Measurements from ENCODE around the gene MDC1. TPM values are rescaled to one million over a fixed set of nuclear protein-coding genes. Genes with fewer than 3 reads are reported as not detected.
"Not testable (repeated sequence)": the region's sequence is repeated elsewhere in the genome, so short reads cannot be mapped to it uniquely, and the experiment has no call there.

The MDC1 gene
- total RNA-seq, 1 donor from 2014 or later, result 65.6 TPM

GRCh38 chr6:30757261-30757904 is 40.3 kb upstream of the MDC1 start:
- Mint-ChIP-seq H3K4me3 (no peak overlapping the region), H3K27ac (no peak overlapping the region), H3K36me3 (ENCODE audit: low read depth) (no peaks in the 10 kb centered on the region), H3K27me3 (peaks cover 2% of the 10 kb centered on the region), H3K9me3 (no peaks in the 10 kb centered on the region), H3K4me1 (peaks cover 19% of the 10 kb centered on the region)
- no peak for TF ChIP-seq CTCF (IDR thresholded peaks at IDR 0.05)
- intact Hi-C loops (cut with micrococcal nuclease), result no loop called here
- ATAC-seq (ENCODE audit: low read depth) (no peak), DNase-seq (no peak)
- POLR2A ChIA-PET, result no interaction called here
- CTCF ChIA-PET, result no interaction called here

DNA sequence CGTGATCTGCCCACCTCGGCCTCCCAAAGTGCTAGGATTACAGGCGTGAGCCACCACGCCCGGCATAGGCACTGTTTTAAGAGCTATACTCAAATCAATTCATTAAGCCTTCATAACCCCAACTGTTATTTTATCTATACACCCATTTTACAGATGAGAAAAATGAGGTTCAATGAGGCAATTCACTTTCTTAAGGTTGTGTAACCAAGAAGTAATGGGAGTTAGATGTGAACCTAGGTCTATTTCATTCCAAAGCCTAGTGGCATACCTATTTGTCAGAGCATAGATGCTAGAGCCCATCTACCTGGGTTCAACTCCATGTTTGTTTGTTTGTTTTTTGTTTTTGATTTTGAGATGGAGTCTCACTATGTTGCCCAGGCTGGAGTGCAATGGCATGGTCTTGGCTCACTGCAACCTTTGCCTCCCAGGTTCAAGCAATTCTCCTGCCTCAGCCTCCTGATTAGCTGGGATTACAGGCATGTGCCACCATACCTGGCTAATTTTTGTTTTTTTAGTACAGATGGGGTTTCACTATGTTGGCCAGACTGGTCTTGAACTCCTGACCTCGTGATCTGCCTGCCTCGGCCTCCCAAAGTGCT is 39.4 kb upstream of the MDC1 start:
- POLR2A ChIA-PET; H3K9me3 Mint-ChIP-seq; intact Hi-C loops (cut with micrococcal nuclease); H3K4me3 Mint-ChIP-seq; ATAC-seq (ENCODE audit: low read depth); H3K27ac Mint-ChIP-seq; H3K36me3 Mint-ChIP-seq (ENCODE audit: low read depth); H3K27me3 Mint-ChIP-seq; DNase-seq: not testable (repeated sequence)
- CTCF ChIA-PET, result interaction anchor here (0.5 kb wide), 1 partner anchor 629 kb away, joined by 3 read pairs; no protein-coding TSS in a partner anchor
- H3K4me1 Mint-ChIP-seq, result peaks cover 19% of the 10 kb centered on the region

DNA sequence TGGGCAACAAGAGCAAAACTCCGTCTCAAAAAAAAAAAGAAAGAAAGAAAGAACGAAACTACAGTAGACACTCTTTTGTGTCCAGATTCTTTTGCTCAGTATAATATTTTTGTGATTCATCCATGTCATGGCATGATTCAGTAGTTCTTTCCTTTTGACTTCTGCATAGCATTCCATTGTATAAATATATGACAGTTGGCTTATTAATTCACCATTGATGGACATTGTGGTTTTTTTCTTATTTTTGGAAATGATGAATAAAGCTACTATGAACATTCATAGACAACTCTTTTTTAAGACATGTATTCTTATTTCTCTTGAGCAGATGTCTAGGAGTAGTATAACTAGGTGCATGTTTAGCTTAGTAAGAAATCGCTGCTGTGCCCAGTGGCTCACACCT is 37.5 kb upstream of the MDC1 start:
- CTCF ChIA-PET, result no interaction called here
- no peaks in the 10 kb centered on the region for H3K9me3 Mint-ChIP-seq
- H3K36me3 Mint-ChIP-seq (ENCODE audit: low read depth), result no peaks in the 10 kb centered on the region
- H3K27ac Mint-ChIP-seq, result no peak overlapping the region
- peaks cover 15% of the 10 kb centered on the region for H3K4me1 Mint-ChIP-seq
- POLR2A ChIA-PET, result no interaction called here
- no peak overlapping the region for H3K4me3 Mint-ChIP-seq
- ATAC-seq (ENCODE audit: low read depth) (no peak), DNase-seq (no peak)
- TF ChIP-seq CTCF (IDR thresholded peaks at IDR 0.05), result no peak
- no peaks in the 10 kb centered on the region for H3K27me3 Mint-ChIP-seq
- intact Hi-C loops (cut with micrococcal nuclease), result no loop called here

DNA sequence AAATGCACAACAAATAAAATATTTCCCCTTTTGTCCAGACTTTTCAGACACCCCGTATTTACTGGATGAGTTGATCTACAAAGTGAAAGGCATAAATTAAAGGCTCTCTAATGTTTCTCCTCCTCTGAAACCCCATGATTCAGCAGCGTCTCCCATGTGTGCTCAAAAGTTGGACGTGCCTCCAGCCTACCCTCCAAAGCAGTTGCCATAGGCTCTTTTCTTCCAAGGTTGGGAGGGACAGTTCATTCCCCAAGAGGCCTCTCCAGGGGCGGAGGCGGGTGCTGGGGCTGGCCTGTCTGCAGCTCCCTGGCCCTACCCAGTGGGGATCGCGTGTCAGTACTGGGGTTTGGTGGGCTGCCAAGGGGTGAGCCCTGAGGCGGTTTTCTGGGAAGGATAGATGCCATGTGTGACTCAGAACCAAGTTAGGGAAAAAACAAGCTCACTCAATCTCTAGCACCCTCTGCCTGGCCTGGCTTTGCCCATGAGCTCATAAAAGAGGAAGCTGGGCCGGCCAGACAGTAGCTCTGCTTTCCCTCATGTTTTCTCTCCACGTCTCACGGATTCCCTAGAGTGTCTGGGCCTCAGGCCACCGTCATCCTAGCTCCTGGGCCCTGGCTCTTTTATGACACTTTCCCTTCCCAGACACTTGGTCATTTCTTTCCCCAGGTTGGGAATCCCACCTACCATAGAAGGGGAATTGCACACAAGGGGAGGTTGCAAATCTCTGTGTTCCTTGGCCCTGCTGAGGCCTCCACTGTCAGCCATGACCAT is 35.3 kb upstream of the MDC1 start:
- ATAC-seq (ENCODE audit: low read depth), result no peak
- intact Hi-C loops (cut with micrococcal nuclease), result no loop called here
- DNase-seq, result no peak
- H3K27me3 Mint-ChIP-seq, result no peaks in the 10 kb centered on the region
- no peaks in the 10 kb centered on the region for H3K36me3 Mint-ChIP-seq (ENCODE audit: low read depth)
- H3K27ac Mint-ChIP-seq, result no peak overlapping the region
- no peak overlapping the region for H3K4me3 Mint-ChIP-seq
- no peak for TF ChIP-seq CTCF (IDR thresholded peaks at IDR 0.05)
- CTCF ChIA-PET, result no interaction called here
- H3K9me3 Mint-ChIP-seq, result no peaks in the 10 kb centered on the region
- POLR2A ChIA-PET, result no interaction called here
- H3K4me1 Mint-ChIP-seq, result peaks cover 1% of the 10 kb centered on the region

DNA sequence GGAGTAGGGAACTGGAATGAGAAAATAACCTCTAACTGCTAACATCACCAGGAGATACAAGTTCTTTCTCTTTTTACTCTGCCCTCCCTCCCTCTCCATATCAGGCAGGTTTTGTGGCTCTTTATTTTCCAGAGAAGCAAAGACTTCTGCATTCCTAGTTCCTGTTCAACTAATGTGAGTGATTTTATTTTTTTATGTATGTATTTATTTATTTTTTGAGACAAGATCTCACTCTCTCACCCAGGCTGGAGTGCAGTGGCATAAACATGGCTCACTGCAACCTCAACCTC is 33.2 kb upstream of the MDC1 start:
- H3K36me3 Mint-ChIP-seq (ENCODE audit: low read depth), result no peaks in the 10 kb centered on the region
- ChIA-PET CTCF (no interaction called here), POLR2A (interaction anchor here (0.6 kb wide), 1 partner anchor 16 kb away, joined by 3 read pairs; no protein-coding TSS in a partner anchor)
- TF ChIP-seq CTCF (IDR thresholded peaks at IDR 0.05), result no peak
- ATAC-seq (ENCODE audit: low read depth) (no peak), DNase-seq (no peak)
- peaks cover 1% of the 10 kb centered on the region for H3K4me1 Mint-ChIP-seq
- H3K4me3 Mint-ChIP-seq, result no peak overlapping the region
- no peak overlapping the region for H3K27ac Mint-ChIP-seq
- intact Hi-C loops (cut with micrococcal nuclease), result no loop called here
- no peaks in the 10 kb centered on the region for H3K27me3 Mint-ChIP-seq
- H3K9me3 Mint-ChIP-seq, result no peaks in the 10 kb centered on the region
